NB4 (cell line): ENCODE measurements around the gene CEP104.

Experiments used
- CTCF ChIP-seq: IDR thresholded peaks from one replicate; pipeline ENCODE4 v1.5.1; 2012; ENCODE audit warnings: low read depth, low read length
- MAX ChIP-seq: IDR thresholded peaks from 2 replicates; pipeline ENCODE4 v1.6.1; 2011; ENCODE audit warnings: low read depth, low read length
- MYC ChIP-seq: IDR thresholded peaks from 2 replicates; pipeline ENCODE4 v1.6.1; 2011; ENCODE audit warnings: low read depth, low read length
- POLR2A ChIP-seq: IDR thresholded peaks from 2 replicates; pipeline ENCODE4 v1.6.1; 2011; ENCODE audit warnings: mild to moderate bottlenecking; ENCODE audit not compliant: insufficient read length; ENCODE audit errors: extremely low read depth

GRCh38 chr1:3821447-3821846 is 35.6 kb downstream of the CEP104 start:
- TF ChIP-seq CTCF (no peak), POLR2A (no peak), MAX (no peak), MYC (no peak)
